B cell (primary cell): Measurements from ENCODE around the gene SGCA.

Experiments
- CTCF ChIP-seq: fragments of 200-600 bp; IDR thresholded peaks from one replicate; pipeline ENCODE4 v1.8.0; 2022; ENCODE audit warnings: antibody characterized with exemption, mild to moderate bottlenecking
- EZH2 ChIP-seq: IDR thresholded peaks from 2 replicates; pipeline ENCODE4 v1.6.1; 2012; ENCODE audit warnings: borderline replicate concordance, low read depth, mild to moderate bottlenecking, moderate library complexity, low read length; ENCODE audit not compliant: insufficient read depth, poor library complexity, severe bottlenecking

GRCh38 chr17:50214976-50215760, 49.4 kb downstream of the SGCA start:
- no peak for TF ChIP-seq CTCF
- TF ChIP-seq EZH2 = no peak
